HepG2 (cell line): ENCODE results near the gene UBE3B. TPM values are rescaled to one million over a fixed set of nuclear protein-coding genes. Genes with fewer than 3 reads are reported as not detected.

ENCODE experiments used
- ATAC-seq: fragments of 200-7000 bp; cut with Tn5 transposase; 3 replicates; pipeline ENCODE4 v1.9.1; 2020; ENCODE audit warnings: mild to moderate bottlenecking, moderate library complexity
- BruUV-seq: library from RNA; stranded (reverse); fragments of 400-500 nt; replicated peaks from 2 replicates; lab custom pipeline; 2021; lab: Mats Ljungman, UMichigan
- CTCF ChIA-PET: fragments of 300-600 bp; formaldehyde crosslinking; extraction: SDS; loops from one replicate; lab custom pipeline; 2021; ENCODE audit warnings: low total read pairs, inconsistent platforms, low intra/inter-chr PET ratio; lab: Yijun Ruan, JAX
- POLR2A ChIA-PET: fragments of 350-600 bp; sonication (Branson Sonifier 250); formaldehyde crosslinking; loops from one replicate; lab custom pipeline; 2020; ENCODE audit warnings: antibody characterized with exemption, inconsistent platforms; lab: Yijun Ruan, JAX
- DNase-seq: peaks from one replicate; pipeline ENCODE4 v3.0.0-alpha.2; 2015; ENCODE audit warnings: low spot score
- FAIRE-seq: peaks from 3 replicates; lab custom pipeline; 2011; peaks lifted over from hg19 to GRCh38; lab: Jason Lieb, UNC
- H2AFZ ChIP-seq: one replicate; pipeline ENCODE4 v1.6.1; 2011; ENCODE audit warnings: low read length, inconsistent platforms
- H3K27ac ChIP-seq: fragments of 300-600 bp; 3 replicates; pipeline ENCODE4 v1.8.0; 2011; ENCODE audit warnings: mixed run types, mild to moderate bottlenecking, mixed read lengths, low read length, inconsistent platforms; ENCODE audit not compliant: insufficient read depth; ENCODE audit errors: extremely low read length
- H3K27me3 ChIP-seq, 2 experiments: fragments of 200-600 bp in 1 of 2; 2 replicates in 1 of 2; 3 replicates in 1 of 2; pipeline versions ENCODE4 v1.6.0 to v1.8.0; 2011; ENCODE audit warnings: low read length in 2 of 2, mild to moderate bottlenecking in 2 of 2, moderate library complexity in 2 of 2, inconsistent platforms in 1 of 2; ENCODE audit not compliant: insufficient read depth in 2 of 2, control insufficient read depth in 1 of 2
- H3K36me3 ChIP-seq, 2 experiments: fragments of 200-600 bp in 1 of 2; replicated peaks in 1 of 2; 2 replicates in 1 of 2; 3 replicates in 1 of 2; pipeline versions ENCODE4 v1.5.1 to v1.8.0; 2011; ENCODE audit warnings: low read length in 2 of 2, inconsistent platforms in 1 of 2; ENCODE audit not compliant: insufficient read depth in 2 of 2, control insufficient read depth in 1 of 2
- H3K4me1 ChIP-seq: 2 replicates; pipeline ENCODE4 v1.5.1; 2012; ENCODE audit warnings: low read length, inconsistent platforms; ENCODE audit not compliant: insufficient read depth
- H3K4me2 ChIP-seq: 2 replicates; pipeline ENCODE4 v1.6.0; 2011; ENCODE audit warnings: low read depth, low read length, inconsistent platforms
- H3K4me3 ChIP-seq, 3 experiments: fragments of 200-600 bp in 1 of 3; sonication (generic), shearing (Covaris generic) in 1 of 3; replicated peaks in 1 of 3; 2 replicates each; pipeline ENCODE4 v1.5.1; 2011 to 2016; ENCODE audit warnings: low read length in 3 of 3, inconsistent platforms in 2 of 3, low read depth in 2 of 3, mild to moderate bottlenecking in 2 of 3, control low read depth in 1 of 3, mixed read lengths in 1 of 3; ENCODE audit not compliant: insufficient read depth in 1 of 3
- H3K79me2 ChIP-seq: one replicate; pipeline ENCODE4 v1.6.1; 2011; ENCODE audit warnings: low read length, inconsistent platforms; ENCODE audit not compliant: insufficient read depth
- H3K9ac ChIP-seq: 2 replicates; pipeline ENCODE4 v1.6.0; 2011; ENCODE audit warnings: mild to moderate bottlenecking, low read depth, low read length, inconsistent platforms; ENCODE audit not compliant: insufficient read depth
- H3K9me3 ChIP-seq: 2 replicates; pipeline ENCODE4 v1.5.1; 2012; ENCODE audit warnings: mild to moderate bottlenecking, low read length
- H4K20me1 ChIP-seq: 2 replicates; pipeline ENCODE4 v1.6.0; 2011; ENCODE audit warnings: inconsistent platforms, mild to moderate bottlenecking, low read length, moderate library complexity; ENCODE audit not compliant: insufficient read depth
- ARID3A ChIP-seq: IDR thresholded peaks from 2 replicates; pipeline ENCODE4 v1.6.1; 2012; ENCODE audit warnings: low read depth, low read length, improper control_type of control experiment
- ARNT ChIP-seq: fragments of 450-650 bp; IDR thresholded peaks from 2 replicates; pipeline ENCODE4 v1.6.1; 2017
- ATF2 ChIP-seq: sonication (generic); formaldehyde crosslinking; IDR thresholded peaks from 2 replicates; pipeline ENCODE4 v1.4.0; 2020; ENCODE audit warnings: missing genetic modification reagents
- ETS1 ChIP-seq: sonication (generic); formaldehyde crosslinking; IDR thresholded peaks from 2 replicates; pipeline ENCODE4 v1.4.0; 2020; ENCODE audit warnings: missing genetic modification reagents
- HDAC6 ChIP-seq: fragments of 200-600 bp; sonication (generic); IDR thresholded peaks from 2 replicates; pipeline ENCODE4 v1.7.0; 2017; ENCODE audit warnings: mild to moderate bottlenecking, antibody characterized with exemption, low read length, low read depth
- JARID2 ChIP-seq: sonication (generic); formaldehyde crosslinking; IDR thresholded peaks from 2 replicates; pipeline ENCODE4 v1.8.1; 2023; ENCODE audit warnings: missing genetic modification reagents, inconsistent platforms; ENCODE audit not compliant: insufficient replicate concordance
- PHF5A ChIP-seq: IDR thresholded peaks from one replicate; pipeline ENCODE4 v1.6.1; 2018; ENCODE audit warnings: low read depth, missing genetic modification reagents; ENCODE audit not compliant: unreplicated experiment
- RBFOX2 ChIP-seq: fragments of 200-400 bp; formaldehyde crosslinking; IDR thresholded peaks from 2 replicates; pipeline ENCODE4 v1.6.1; 2017; ENCODE audit warnings: low read depth, mild to moderate bottlenecking, low read length
- SMARCE1 ChIP-seq: fragments of 450-650 bp; IDR thresholded peaks from 2 replicates; pipeline ENCODE4 v1.6.1; 2017; ENCODE audit warnings: borderline replicate concordance
- TOE1 ChIP-seq: sonication (generic); formaldehyde crosslinking; IDR thresholded peaks from 2 replicates; pipeline ENCODE4 v1.4.0; 2020; ENCODE audit warnings: mild to moderate bottlenecking, missing genetic modification reagents
- YEATS4 ChIP-seq: sonication (generic); formaldehyde crosslinking; IDR thresholded peaks from 2 replicates; pipeline ENCODE4 v1.4.0; 2020; ENCODE audit warnings: missing genetic modification reagents, borderline replicate concordance
- ZBTB34 ChIP-seq: sonication (generic); formaldehyde crosslinking; IDR thresholded peaks from 2 replicates; pipeline ENCODE4 v1.8.0; 2022; ENCODE audit warnings: mild to moderate bottlenecking, missing genetic modification reagents
- ZNF276 ChIP-seq: sonication (generic); formaldehyde crosslinking; IDR thresholded peaks from 2 replicates; pipeline ENCODE4 v1.4.0; 2020; ENCODE audit warnings: mild to moderate bottlenecking, low read depth, missing genetic modification reagents
- ZNF543 ChIP-seq: sonication (generic); formaldehyde crosslinking; IDR thresholded peaks from 2 replicates; pipeline ENCODE4 v1.4.0; 2020; ENCODE audit warnings: mild to moderate bottlenecking, missing genetic modification reagents
- ZNF619 ChIP-seq: sonication (generic); formaldehyde crosslinking; IDR thresholded peaks from 2 replicates; pipeline ENCODE4 v1.4.0; 2020; ENCODE audit warnings: mild to moderate bottlenecking, missing genetic modification reagents
- ZNF709 ChIP-seq: sonication (generic); formaldehyde crosslinking; IDR thresholded peaks from 2 replicates; pipeline ENCODE4 v1.5.0; 2020; ENCODE audit warnings: mild to moderate bottlenecking, missing genetic modification reagents
- ZNF75D ChIP-seq: sonication (generic); formaldehyde crosslinking; IDR thresholded peaks from 2 replicates; pipeline ENCODE4 v1.8.1; 2023; ENCODE audit warnings: missing genetic modification reagents, mild to moderate bottlenecking, borderline replicate concordance
- ZNF781 ChIP-seq: sonication (generic); formaldehyde crosslinking; IDR thresholded peaks from 2 replicates; pipeline ENCODE4 v1.5.1; 2020; ENCODE audit warnings: borderline replicate concordance, mild to moderate bottlenecking, missing genetic modification reagents; ENCODE audit errors: not compliant biosample characterization
- WGBS: methylation state at CpG from one replicate; pipeline ENCODE4 v1.1.6; 2017; ENCODE audit warnings: low lambda C conversion rate; 5-methylcytosine and 5-hydroxymethylcytosine counted together
- in situ Hi-C: cut with HindIII; loops from 2 replicates; pipeline ENCODE4 v1.10.0; 2017; ENCODE audit warnings: low pct_unique_long_range_greater_than_20kb; ENCODE audit not compliant: extremely low pct_ligation_motif_present
- intact Hi-C: fragments of 100-400 bp; cut with micrococcal nuclease; formaldehyde crosslinking; loops from one replicate; pipeline ENCODE4 v1.10.0; 2022; ENCODE audit not compliant: unreplicated experiment
- polyA plus RNA-seq, 8 experiments: library from polyadenylated mRNA; depleted of rRNA in 3 of 8; stranded (reverse) in 7 of 8; unstranded in 1 of 8; fragments of >200 nt; fragmentation: Illumina TruSeq in 4 of 8; extraction: Trizol in 4 of 8; gene quantifications; 2 replicates each; pipeline versions ENCODE4 v1.2.1 to v1.2.3, GENCODE V29; 2011 to 2016; ENCODE audit warnings: low read depth in 4 of 8, missing spikeins in 1 of 8, mixed read lengths in 1 of 8; ENCODE audit not compliant: insufficient read depth in 1 of 8
- total RNA-seq, 5 experiments: library from RNA; depleted of rRNA; stranded (reverse); fragments of >200 nt; fragmentation: Illumina TruSeq; extraction: Trizol; gene quantifications; 2 replicates each; pipeline ENCODE4 v1.2.3, GENCODE V29; 2016; ENCODE audit warnings: low read depth in 1 of 5

Gene UBE3B
- total and polyA plus RNA-seq, 2 of the 13 experiments (the other 11 are each of a cell fraction or from before 2014, with no cell fraction given), result 22.7 to 25.3 TPM

GRCh38 chr12:109523071-109523470, 45.6 kb downstream of the UBE3B start (continued):
- TF ChIP-seq ZNF276 (CRISPR knock-in tag), result no peak
- TF ChIP-seq ARID3A, result no peak
- TF ChIP-seq ZNF619 (CRISPR knock-in tag), result no peak
- TF ChIP-seq TOE1, result no peak
- no peak for TF ChIP-seq ARNT
- TF ChIP-seq ZNF709 (CRISPR knock-in tag), result no peak
- TF ChIP-seq ZNF781 (CRISPR knock-in tag), result no peak
- no peak for TF ChIP-seq JARID2

- Histone ChIP-seq H2AFZ (no peak overlapping the region), H3K27ac (no peak overlapping the region), H3K4me3 (no peak overlapping the region), H3K9ac (no peak overlapping the region), H3K4me2 (no peak overlapping the region), H3K79me2 (no peaks in the 10 kb centered on the region), H3K27me3 (no peaks in the 10 kb centered on the region), H3K9me3 (no peaks in the 10 kb centered on the region), H3K4me1 (peaks cover 22% of the 10 kb centered on the region), H3K36me3 (peaks cover 14 to 28% of the 10 kb centered on the region in 2 experiments), H4K20me1 (no peaks in the 10 kb centered on the region)
- DNase-seq (no peak), FAIRE-seq (no peak), ATAC-seq (no peak)
- intact Hi-C loops (no loop called here), in situ Hi-C loops (no loop called here)
- ChIA-PET POLR2A (no interaction called here), CTCF (no interaction called here)
- no TSS peak for BruUV-seq
- WGBS, result 88% methylated on average over 3 of the region's 5 CpGs
- TF ChIP-seq ZNF543 (CRISPR knock-in tag), result no peak
- no peak for TF ChIP-seq HDAC6
- TF ChIP-seq ETS1 (CRISPR knock-in tag), result no peak
- no peak for TF ChIP-seq ZBTB34 (CRISPR knock-in tag)
- no peak for TF ChIP-seq SMARCE1
- TF ChIP-seq ATF2 (CRISPR knock-in tag), result no peak
- no peak for TF ChIP-seq RBFOX2
- no peak for TF ChIP-seq YEATS4 (CRISPR knock-in tag)
- no peak for TF ChIP-seq PHF5A
- no peak for TF ChIP-seq ZNF75D (CRISPR knock-in tag)
Observed at GRCh38 chr12:109523504-109523903, 46.1 kb downstream of the UBE3B start.
